ENCODE measurements around the gene MKS1. TPM values are rescaled to one million over a fixed set of nuclear protein-coding genes. Genes with fewer than 3 reads are reported as not detected.

Gene MKS1
- total RNA-seq, 1 experiment from 2014 or later: 12.1 TPM

DNA sequence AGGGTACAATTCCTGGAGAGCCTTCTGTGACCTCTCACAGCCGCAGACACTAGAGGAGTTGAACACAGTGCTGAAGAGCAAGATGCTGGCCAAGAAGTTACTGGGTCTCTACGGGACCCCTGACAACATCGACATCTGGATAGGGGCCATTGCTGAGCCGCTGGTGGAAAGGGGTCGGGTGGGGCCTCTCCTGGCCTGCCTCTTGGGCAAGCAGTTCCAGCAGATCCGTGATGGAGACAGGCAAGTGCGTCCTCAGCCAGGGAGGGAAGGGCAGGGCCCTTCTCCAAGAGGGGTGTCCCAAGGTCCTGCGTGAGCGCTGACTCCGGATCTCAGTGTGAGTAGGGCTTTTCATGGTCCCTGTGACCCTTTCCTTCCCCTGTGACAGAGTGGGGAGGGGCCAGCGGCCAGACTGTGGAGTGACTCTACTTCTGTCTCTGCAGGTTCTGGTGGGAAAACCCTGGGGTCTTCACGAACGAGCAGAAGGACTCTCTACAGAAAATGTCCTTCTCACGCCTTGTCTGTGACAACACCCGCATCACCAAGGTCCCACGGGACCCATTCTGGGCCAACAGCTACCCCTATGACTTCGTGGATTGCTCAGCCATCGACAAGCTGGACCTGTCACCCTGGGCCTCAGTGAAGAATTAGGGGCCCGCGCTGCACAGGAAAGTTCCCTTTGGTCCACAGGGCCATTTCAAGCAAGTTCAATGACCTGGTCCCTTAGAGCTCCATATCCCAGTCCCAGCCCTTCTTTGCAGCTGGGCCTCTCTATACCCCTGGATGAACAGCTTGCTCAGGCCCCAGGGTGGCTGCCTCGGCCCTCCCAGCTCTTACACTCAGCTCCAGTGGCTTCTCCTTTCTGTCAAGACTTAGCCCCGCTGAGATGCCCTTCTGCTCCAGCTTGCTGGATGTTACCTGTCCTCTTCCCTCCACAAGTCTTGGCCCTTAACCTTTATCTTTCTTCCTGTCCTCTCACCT is 48.6 kb upstream of the MKS1 start:
- ATAC-seq (no peak), DNase-seq (ENCODE audit: low read depth, low spot score) (no peak)
- TF ChIP-seq, protein P1, sequence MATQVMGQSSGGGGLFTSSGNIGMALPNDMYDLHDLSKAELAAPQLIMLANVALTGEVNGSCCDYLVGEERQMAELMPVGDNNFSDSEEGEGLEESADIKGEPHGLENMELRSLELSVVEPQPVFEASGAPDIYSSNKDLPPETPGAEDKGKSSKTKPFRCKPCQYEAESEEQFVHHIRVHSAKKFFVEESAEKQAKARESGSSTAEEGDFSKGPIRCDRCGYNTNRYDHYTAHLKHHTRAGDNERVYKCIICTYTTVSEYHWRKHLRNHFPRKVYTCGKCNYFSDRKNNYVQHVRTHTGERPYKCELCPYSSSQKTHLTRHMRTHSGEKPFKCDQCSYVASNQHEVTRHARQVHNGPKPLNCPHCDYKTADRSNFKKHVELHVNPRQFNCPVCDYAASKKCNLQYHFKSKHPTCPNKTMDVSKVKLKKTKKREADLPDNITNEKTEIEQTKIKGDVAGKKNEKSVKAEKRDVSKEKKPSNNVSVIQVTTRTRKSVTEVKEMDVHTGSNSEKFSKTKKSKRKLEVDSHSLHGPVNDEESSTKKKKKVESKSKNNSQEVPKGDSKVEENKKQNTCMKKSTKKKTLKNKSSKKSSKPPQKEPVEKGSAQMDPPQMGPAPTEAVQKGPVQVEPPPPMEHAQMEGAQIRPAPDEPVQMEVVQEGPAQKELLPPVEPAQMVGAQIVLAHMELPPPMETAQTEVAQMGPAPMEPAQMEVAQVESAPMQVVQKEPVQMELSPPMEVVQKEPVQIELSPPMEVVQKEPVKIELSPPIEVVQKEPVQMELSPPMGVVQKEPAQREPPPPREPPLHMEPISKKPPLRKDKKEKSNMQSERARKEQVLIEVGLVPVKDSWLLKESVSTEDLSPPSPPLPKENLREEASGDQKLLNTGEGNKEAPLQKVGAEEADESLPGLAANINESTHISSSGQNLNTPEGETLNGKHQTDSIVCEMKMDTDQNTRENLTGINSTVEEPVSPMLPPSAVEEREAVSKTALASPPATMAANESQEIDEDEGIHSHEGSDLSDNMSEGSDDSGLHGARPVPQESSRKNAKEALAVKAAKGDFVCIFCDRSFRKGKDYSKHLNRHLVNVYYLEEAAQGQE (IDR thresholded peaks at IDR 0.05; ENCODE audit: insufficient read depth in 1 of 2, low read depth in 2 of 2, low read length in 1 of 2): no peak
- TF ChIP-seq, protein P2, sequence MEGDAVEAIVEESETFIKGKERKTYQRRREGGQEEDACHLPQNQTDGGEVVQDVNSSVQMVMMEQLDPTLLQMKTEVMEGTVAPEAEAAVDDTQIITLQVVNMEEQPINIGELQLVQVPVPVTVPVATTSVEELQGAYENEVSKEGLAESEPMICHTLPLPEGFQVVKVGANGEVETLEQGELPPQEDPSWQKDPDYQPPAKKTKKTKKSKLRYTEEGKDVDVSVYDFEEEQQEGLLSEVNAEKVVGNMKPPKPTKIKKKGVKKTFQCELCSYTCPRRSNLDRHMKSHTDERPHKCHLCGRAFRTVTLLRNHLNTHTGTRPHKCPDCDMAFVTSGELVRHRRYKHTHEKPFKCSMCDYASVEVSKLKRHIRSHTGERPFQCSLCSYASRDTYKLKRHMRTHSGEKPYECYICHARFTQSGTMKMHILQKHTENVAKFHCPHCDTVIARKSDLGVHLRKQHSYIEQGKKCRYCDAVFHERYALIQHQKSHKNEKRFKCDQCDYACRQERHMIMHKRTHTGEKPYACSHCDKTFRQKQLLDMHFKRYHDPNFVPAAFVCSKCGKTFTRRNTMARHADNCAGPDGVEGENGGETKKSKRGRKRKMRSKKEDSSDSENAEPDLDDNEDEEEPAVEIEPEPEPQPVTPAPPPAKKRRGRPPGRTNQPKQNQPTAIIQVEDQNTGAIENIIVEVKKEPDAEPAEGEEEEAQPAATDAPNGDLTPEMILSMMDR (IDR thresholded peaks at IDR 0.05): no peak
- no peak for TF ChIP-seq TCF7L2 (IDR thresholded peaks at IDR 0.05; ENCODE audit: low read depth, low read length)
- no peak for TF ChIP-seq SIN3A (IDR thresholded peaks at IDR 0.05; ENCODE audit: borderline replicate concordance, insufficient read depth, low read depth, low read length)
- no peak for TF ChIP-seq POLR2AphosphoS5 (IDR thresholded peaks at IDR 0.05; ENCODE audit: low read depth, low read length)
- Histone ChIP-seq H3K9me3 (ENCODE audit: control insufficient read depth, insufficient read depth, low read depth, low read length) (no peaks in the 10 kb centered on the region), H3K27me3 (ENCODE audit: control insufficient read depth, insufficient read depth, low read length) (peaks cover 11% of the 10 kb centered on the region), H3K27ac (ENCODE audit: low read length) (no peak overlapping the region), H3K4me3 (ENCODE audit: low read depth in 2 of 2, low read length in 2 of 2) (no peak overlapping the region), H3K4me1 (ENCODE audit: control insufficient read depth, insufficient read depth, low read length) (no peaks in the 10 kb centered on the region), H3K36me3 (ENCODE audit: control insufficient read depth, insufficient read depth, low read length) (no peaks in the 10 kb centered on the region)
- intact Hi-C loops (cut with micrococcal nuclease; ENCODE audit: unreplicated experiment) (no loop called here), in situ Hi-C loops (cut with HindIII; ENCODE audit: low pct_unique_long_range_greater_than_20kb, low sequenced_read_pairs) (no loop called here)
- no TSS peak for BruUV-seq (replicated peaks)
- ChIA-PET CTCF (no interaction called here), POLR2A (no interaction called here)

DNA sequence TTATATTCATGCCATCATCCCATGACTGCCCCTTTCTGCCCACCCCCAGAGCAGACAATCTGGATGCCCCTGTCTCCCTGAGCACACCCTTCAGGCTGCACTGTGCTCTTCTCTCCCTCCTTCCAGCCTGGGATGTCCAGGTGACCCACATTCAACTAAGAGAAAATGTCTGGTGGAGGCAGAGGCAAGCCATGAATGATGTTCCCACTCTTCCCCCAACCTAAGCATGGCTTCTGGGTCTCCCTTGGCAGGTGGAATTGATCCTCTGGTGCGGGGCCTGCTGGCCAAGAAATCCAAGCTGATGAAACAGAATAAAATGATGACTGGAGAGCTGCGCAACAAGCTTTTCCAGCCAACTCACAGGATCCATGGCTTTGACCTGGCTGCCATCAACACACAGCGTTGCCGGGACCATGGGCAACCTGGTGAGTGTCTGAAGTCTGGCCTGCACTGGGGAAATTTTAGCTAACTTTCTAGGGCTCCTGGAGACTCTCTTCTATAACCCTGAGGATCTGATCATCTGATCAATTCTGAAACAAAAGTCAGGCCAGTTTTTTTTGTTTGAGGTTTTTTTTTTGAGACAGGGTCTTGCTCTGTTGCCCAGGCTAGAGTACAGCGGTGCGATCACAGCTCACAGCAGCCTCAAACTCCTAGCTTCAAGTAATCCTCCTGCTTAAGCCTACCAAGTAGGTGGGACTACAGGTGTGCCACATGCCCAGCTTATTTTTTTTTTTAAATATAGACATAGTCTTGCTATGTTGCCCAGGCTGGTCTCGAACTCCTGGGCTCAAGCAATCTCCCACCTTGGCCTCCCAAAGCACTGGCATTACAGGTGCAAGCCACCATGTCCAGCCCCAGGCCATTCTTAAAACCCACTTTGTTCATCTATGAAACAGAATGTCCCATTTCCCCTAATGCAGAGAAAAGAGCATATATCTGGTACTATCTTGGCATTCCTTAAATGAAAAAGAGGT is 47.1 kb upstream of the MKS1 start:
- no peaks in the 10 kb centered on the region for H3K36me3 ChIP-seq (ENCODE audit: control insufficient read depth, insufficient read depth, low read length)
- ChIA-PET POLR2A (no interaction called here), CTCF (interaction anchor here (0.6 kb wide), 1 partner anchor 45 kb away, joined by 4 read pairs; no protein-coding TSS in a partner anchor)
- no TSS peak for BruUV-seq (replicated peaks)
- H3K27me3 ChIP-seq (ENCODE audit: control insufficient read depth, insufficient read depth, low read length): peaks cover 20% of the 10 kb centered on the region
- H3K4me1 ChIP-seq (ENCODE audit: control insufficient read depth, insufficient read depth, low read length): no peaks in the 10 kb centered on the region
- ATAC-seq (no peak), DNase-seq (ENCODE audit: low read depth, low spot score) (no peak)
- no peak overlapping the region for H3K27ac ChIP-seq (ENCODE audit: low read length)
- in situ Hi-C loops (cut with HindIII; ENCODE audit: low pct_unique_long_range_greater_than_20kb, low sequenced_read_pairs): no loop called here
- H3K9me3 ChIP-seq (ENCODE audit: control insufficient read depth, insufficient read depth, low read depth, low read length): no peaks in the 10 kb centered on the region
- no peak for TF ChIP-seq TCF7L2 (IDR thresholded peaks at IDR 0.05; ENCODE audit: low read depth, low read length)
- no peak for TF ChIP-seq POLR2AphosphoS5 (IDR thresholded peaks at IDR 0.05; ENCODE audit: low read depth, low read length)
- TF ChIP-seq, protein P2 (IDR thresholded peaks at IDR 0.05): no peak
- no peak overlapping the region for H3K4me3 ChIP-seq (ENCODE audit: low read depth in 2 of 2, low read length in 2 of 2)
- intact Hi-C loops (cut with micrococcal nuclease; ENCODE audit: unreplicated experiment): no loop called here
